ENCODE measurements around the gene RAB44.

Gene RAB44

DNA sequence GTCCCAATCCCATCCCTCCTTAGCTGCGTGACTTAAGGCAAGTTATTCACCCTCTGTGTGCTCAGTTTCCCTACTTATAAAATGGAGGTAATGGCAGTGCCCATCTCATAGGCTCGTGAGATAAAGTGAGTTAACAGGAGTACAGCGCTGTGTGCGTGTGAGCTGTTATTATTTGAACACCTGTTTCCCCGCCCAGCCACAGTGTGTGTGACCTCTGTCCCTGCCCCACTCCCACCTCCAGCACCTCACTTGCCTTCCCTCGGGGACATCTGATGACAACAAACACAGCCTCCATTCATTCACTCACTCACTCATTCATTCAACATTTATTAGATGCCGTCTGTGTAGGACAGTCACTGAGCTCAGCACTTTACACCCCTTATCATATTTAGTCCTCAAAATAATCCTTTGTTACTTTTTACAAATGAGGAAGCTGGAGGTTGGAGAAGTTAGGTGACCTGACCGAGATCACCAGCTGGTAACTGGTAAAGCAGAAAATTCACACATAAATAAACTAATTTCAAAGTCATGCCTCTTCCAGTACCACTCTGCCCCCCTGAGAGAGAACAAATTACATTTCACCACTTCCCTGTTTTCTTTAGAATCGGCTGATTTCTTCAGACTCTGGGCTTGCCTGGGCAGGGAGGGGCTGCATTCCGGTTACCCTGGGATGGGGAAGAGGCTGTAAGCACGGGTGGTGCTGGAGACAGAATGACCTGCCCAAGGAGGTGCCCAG is 83.0 kb downstream of the RAB44 start:
- H3K4me3 ChIP-seq (ENCODE audit: low read length) = no peak overlapping the region
- TF ChIP-seq, protein P1, sequence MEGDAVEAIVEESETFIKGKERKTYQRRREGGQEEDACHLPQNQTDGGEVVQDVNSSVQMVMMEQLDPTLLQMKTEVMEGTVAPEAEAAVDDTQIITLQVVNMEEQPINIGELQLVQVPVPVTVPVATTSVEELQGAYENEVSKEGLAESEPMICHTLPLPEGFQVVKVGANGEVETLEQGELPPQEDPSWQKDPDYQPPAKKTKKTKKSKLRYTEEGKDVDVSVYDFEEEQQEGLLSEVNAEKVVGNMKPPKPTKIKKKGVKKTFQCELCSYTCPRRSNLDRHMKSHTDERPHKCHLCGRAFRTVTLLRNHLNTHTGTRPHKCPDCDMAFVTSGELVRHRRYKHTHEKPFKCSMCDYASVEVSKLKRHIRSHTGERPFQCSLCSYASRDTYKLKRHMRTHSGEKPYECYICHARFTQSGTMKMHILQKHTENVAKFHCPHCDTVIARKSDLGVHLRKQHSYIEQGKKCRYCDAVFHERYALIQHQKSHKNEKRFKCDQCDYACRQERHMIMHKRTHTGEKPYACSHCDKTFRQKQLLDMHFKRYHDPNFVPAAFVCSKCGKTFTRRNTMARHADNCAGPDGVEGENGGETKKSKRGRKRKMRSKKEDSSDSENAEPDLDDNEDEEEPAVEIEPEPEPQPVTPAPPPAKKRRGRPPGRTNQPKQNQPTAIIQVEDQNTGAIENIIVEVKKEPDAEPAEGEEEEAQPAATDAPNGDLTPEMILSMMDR (conservative IDR thresholded peaks at IDR 0.05; ENCODE audit: low read depth, low read length) = no peak
- DNase-seq (ENCODE audit: low read depth) = no peak

DNA sequence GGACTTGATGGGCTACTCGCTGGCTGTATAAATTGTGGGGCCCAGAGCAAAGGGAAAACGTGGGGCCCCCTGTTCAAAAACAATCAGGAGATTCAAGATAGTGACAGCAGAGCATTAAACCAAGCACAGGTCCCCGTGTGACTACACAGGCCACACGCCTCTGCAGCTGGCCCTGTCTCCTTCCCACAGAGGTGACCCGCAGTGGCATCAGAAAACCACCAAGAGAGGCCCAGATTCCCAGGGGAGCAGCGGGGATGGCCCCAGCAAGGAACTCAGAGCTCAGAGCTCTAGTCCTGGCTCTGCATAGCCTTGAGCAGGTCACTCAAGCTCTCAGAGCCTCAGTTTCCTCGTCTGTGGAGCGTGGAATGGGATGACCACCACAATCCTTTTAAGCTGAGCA is 84.0 kb downstream of the RAB44 start:
- TF ChIP-seq, protein P1 (conservative IDR thresholded peaks at IDR 0.05; ENCODE audit: low read depth, low read length) = no peak
- no peak overlapping the region for H3K4me3 ChIP-seq (ENCODE audit: low read length)
- no peak for DNase-seq (ENCODE audit: low read depth)
